ENCODE results near the gene PGA5.

PGA5 gene

GRCh38 chr11:61283613-61284012 lies 42.6 kb downstream of the PGA5 start:
- no peak for TF ChIP-seq CTCF (IDR thresholded peaks at IDR 0.05; ENCODE audit: low read depth, low read length, missing control alignments)
- no peak for DNase-seq (ENCODE audit: extremely low read depth, low read depth)
- no peak overlapping the region for H3K4me3 ChIP-seq (replicated peaks; ENCODE audit: low read depth, low read length)

GRCh38 chr11:61287338-61287977 lies 46.5 kb downstream of the PGA5 start:
- TF ChIP-seq CTCF (IDR thresholded peaks at IDR 0.05; ENCODE audit: low read depth, low read length, missing control alignments), result no peak
- DNase-seq (ENCODE audit: extremely low read depth, low read depth), result no peak
- no peak overlapping the region for H3K4me3 ChIP-seq (replicated peaks; ENCODE audit: low read depth, low read length)

- no peak for DNase-seq (ENCODE audit: extremely low read depth, low read depth)
- H3K4me3 ChIP-seq (replicated peaks; ENCODE audit: low read depth, low read length), result no peak overlapping the region
- peak; percentile 14 for TF ChIP-seq CTCF (IDR thresholded peaks at IDR 0.05; ENCODE audit: low read depth, low read length, missing control alignments)
These were observed 50.1 kb downstream of the PGA5 start for GRCh38 chr11:61290905-61291690.

- no peak for DNase-seq (ENCODE audit: extremely low read depth, low read depth)
- no peak for TF ChIP-seq CTCF (IDR thresholded peaks at IDR 0.05; ENCODE audit: low read depth, low read length, missing control alignments)
- no peak overlapping the region for H3K4me3 ChIP-seq (replicated peaks; ENCODE audit: low read depth, low read length)
These were observed 51.4 kb downstream of the PGA5 start for GRCh38 chr11:61292356-61292755.

GRCh38 chr11:61293867-61294716 lies 53.1 kb downstream of the PGA5 start:
- TF ChIP-seq CTCF (IDR thresholded peaks at IDR 0.05; ENCODE audit: low read depth, low read length, missing control alignments), result no peak
- DNase-seq (ENCODE audit: extremely low read depth, low read depth), result no peak
- H3K4me3 ChIP-seq (replicated peaks; ENCODE audit: low read depth, low read length), result peak overlapping the region; percentile 70

DNA sequence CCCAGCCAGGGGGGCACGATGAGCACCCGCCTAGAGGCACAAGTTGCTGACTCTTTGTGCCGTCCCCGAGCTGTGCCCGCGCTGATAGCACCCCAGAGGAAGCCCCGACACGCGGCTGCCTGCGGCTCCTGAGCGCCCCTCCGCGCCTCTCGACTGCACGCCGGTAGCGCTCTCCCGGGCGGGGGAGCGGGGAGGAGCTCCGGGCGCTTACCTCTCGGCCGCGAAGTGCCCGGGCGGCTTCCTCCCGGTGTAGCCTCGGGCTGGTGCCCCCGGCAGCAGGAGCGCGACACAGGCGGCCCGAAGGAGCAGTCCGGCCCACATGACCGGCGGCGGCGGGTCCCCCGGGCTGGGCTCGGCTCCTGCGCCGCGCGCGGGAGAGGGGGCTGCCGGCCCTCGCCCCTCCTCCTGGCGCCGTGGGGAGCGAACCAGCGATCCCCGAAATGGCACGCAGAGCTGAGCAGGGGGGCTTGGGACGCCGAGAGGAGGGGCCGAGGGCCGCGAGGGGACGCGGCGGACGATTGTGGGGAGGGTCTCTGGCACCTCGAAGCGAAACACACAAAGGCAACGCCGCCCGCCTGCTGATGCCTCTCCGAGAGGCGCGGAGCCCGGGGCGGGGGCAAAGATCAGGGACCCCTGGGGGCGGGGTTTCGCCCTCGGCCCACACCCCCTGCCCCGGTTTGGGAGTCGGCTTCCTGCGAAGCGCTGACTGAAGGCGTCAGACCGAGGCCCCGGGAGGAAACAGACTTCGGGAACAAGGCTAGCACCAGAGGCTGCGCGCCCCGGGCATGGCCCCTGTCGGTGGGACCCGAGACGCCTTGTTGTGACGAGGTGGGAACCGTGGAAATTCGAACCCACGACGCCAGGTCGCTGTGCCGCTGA lies 54.0 kb downstream of the PGA5 start, which contains the start of gene VWCE:
Gene VWCE (minus strand): TSS at position 600 of the 879 bp plus-strand sequence. CDS start 279 bp downstream, at position 321.
- H3K4me3 ChIP-seq (replicated peaks; ENCODE audit: low read depth, low read length), result peak within 1 kb of the TSS; percentile 70

More for the DNA sequence above, 54.0 kb downstream of the PGA5 start, which contains the start of gene VWCE:
- DNase-seq (ENCODE audit: extremely low read depth, low read depth), result no peak
- peak; percentile 5 for TF ChIP-seq CTCF (IDR thresholded peaks at IDR 0.05; ENCODE audit: low read depth, low read length, missing control alignments)

All from HFF-Myc (cell line).